Neutrophil (primary cell): ENCODE measurements around the gene TRIM72.
"Not testable (repeated sequence)": the region's sequence is repeated elsewhere in the genome, so short reads cannot be mapped to it uniquely, and the experiment has no call there.

Source experiments
- H3K27ac ChIP-seq: fragments of 200-600 bp; sonication (generic); 2 replicates; pipeline ENCODE4 v1.5.1; 2016; ENCODE audit warnings: mild to moderate bottlenecking, moderate library complexity
- H3K27me3 ChIP-seq: fragments of 200-600 bp; sonication (generic); 2 replicates; pipeline ENCODE4 v1.6.0; 2016; ENCODE audit warnings: mild to moderate bottlenecking
- H3K36me3 ChIP-seq: fragments of 200-600 bp; sonication (generic); 2 replicates; pipeline ENCODE4 v1.5.1; 2017
- H3K4me1 ChIP-seq, 2 experiments: fragments of 200-600 bp in 1 of 2; sonication (generic) in 1 of 2; 1 replicate in 1 of 2; 2 replicates in 1 of 2; pipeline versions ENCODE4 v1.5.1 to v1.6.1; 2013 to 2016; ENCODE audit warnings: low read depth in 1 of 2, low read length in 1 of 2, mild to moderate bottlenecking in 1 of 2, moderate library complexity in 1 of 2; ENCODE audit not compliant: control insufficient read depth in 1 of 2, insufficient read depth in 1 of 2
- H3K4me3 ChIP-seq, 2 experiments: fragments of 200-600 bp in 1 of 2; sonication (generic) in 1 of 2; 1 replicate in 1 of 2; 2 replicates in 1 of 2; pipeline ENCODE4 v1.5.1; 2013 to 2016; ENCODE audit warnings: low read depth in 1 of 2, low read length in 1 of 2, mild to moderate bottlenecking in 1 of 2, moderate library complexity in 1 of 2
- H3K9me3 ChIP-seq: fragments of 200-600 bp; sonication (generic); 2 replicates; pipeline ENCODE4 v1.5.1; 2016
- CTCF ChIP-seq: fragments of 200-600 bp; sonication (generic); IDR thresholded peaks from 2 replicates; pipeline ENCODE4 v1.5.1; 2016; ENCODE audit warnings: antibody characterized with exemption

Gene TRIM72

GRCh38 chr16:31242206-31242605 lies 28.3 kb downstream of the TRIM72 start:
- no peaks in the 10 kb centered on the region for H3K27me3 ChIP-seq
- H3K4me3 ChIP-seq = no peak overlapping the region
- H3K4me1 ChIP-seq = peaks cover 35 to 36% of the 10 kb centered on the region in 2 experiments
- peak overlapping the region; percentile 84 for H3K27ac ChIP-seq
- H3K36me3 ChIP-seq = no peaks in the 10 kb centered on the region
- H3K9me3 ChIP-seq = no peaks in the 10 kb centered on the region
- TF ChIP-seq CTCF = no peak

GRCh38 chr16:31243734-31244670 lies 30.1 kb downstream of the TRIM72 start:
- H3K9me3 ChIP-seq = no peaks in the 10 kb centered on the region
- peak overlapping the region; percentile 30 to 34 for H3K4me3 ChIP-seq
- peak overlapping the region; percentile 84 for H3K27ac ChIP-seq
- no peaks in the 10 kb centered on the region for H3K36me3 ChIP-seq
- H3K4me1 ChIP-seq = peaks cover 35 to 36% of the 10 kb centered on the region in 2 experiments
- H3K27me3 ChIP-seq = no peaks in the 10 kb centered on the region
- no peak for TF ChIP-seq CTCF

GRCh38 chr16:31245598-31245997 lies 31.7 kb downstream of the TRIM72 start:
- H3K27me3 ChIP-seq, H3K4me3 ChIP-seq, H3K9me3 ChIP-seq, H3K36me3 ChIP-seq, H3K27ac ChIP-seq: not testable (repeated sequence)
- H3K4me1 ChIP-seq = peaks cover 36 to 40% of the 10 kb centered on the region in 2 experiments

- Histone ChIP-seq H3K27me3 (no peaks in the 10 kb centered on the region), H3K9me3 (no peaks in the 10 kb centered on the region), H3K4me1 (peaks cover 41 to 42% of the 10 kb centered on the region in 2 experiments), H3K27ac (no peak overlapping the region), H3K4me3 (no peak overlapping the region), H3K36me3 (no peaks in the 10 kb centered on the region)
- no peak for TF ChIP-seq CTCF
Measured at GRCh38 chr16:31246296-31246695, 32.4 kb downstream of the TRIM72 start.

- H3K4me3 ChIP-seq = no peak overlapping the region
- no peaks in the 10 kb centered on the region for H3K36me3 ChIP-seq
- no peak for TF ChIP-seq CTCF
- peaks cover 36 to 40% of the 10 kb centered on the region in 2 experiments for H3K4me1 ChIP-seq
- H3K27ac ChIP-seq = no peak overlapping the region
- H3K27me3 ChIP-seq = no peaks in the 10 kb centered on the region
- H3K9me3 ChIP-seq = no peaks in the 10 kb centered on the region
Measured at GRCh38 chr16:31248344-31248743, 34.4 kb downstream of the TRIM72 start.

GRCh38 chr16:31250782-31251384 lies 37.0 kb downstream of the TRIM72 start:
- Histone ChIP-seq H3K9me3 (no peaks in the 10 kb centered on the region), H3K4me1 (peaks cover 45 to 52% of the 10 kb centered on the region in 2 experiments), H3K27me3 (no peaks in the 10 kb centered on the region), H3K27ac (no peak overlapping the region), H3K36me3 (no peaks in the 10 kb centered on the region), H3K4me3 (no peak overlapping the region)
- TF ChIP-seq CTCF = no peak
